GM23338 (cell line): ENCODE data around the gene TASOR2. TPM values are rescaled to one million over a fixed set of nuclear protein-coding genes. Genes with fewer than 3 reads are reported as not detected.
A peak's percentile ranks its signal among the peaks of the same experiment; 100 is the strongest.

Experiments
- ATAC-seq: fragments of 200-7000 bp; cut with Tn5 transposase; 3 replicates; pipeline ENCODE4 v1.9.1; 2020
- DNase-seq: peaks from one replicate; pipeline ENCODE4 v3.0.0-alpha.2; 2015; ENCODE audit warnings: low spot score
- H2AFZ ChIP-seq: fragments of 200-600 bp; sonication (generic); 2 replicates; pipeline ENCODE4 v1.8.0; 2016; ENCODE audit warnings: antibody characterized with exemption, mild to moderate bottlenecking, moderate library complexity
- H3F3A ChIP-seq: fragments of 200-600 bp; sonication (generic); replicated peaks from 2 replicates; pipeline ENCODE4 v1.8.0; 2017; ENCODE audit warnings: antibody characterized with exemption, mixed run types, low read depth
- H3K27ac ChIP-seq: fragments of 200-600 bp; sonication (generic); 2 replicates; pipeline ENCODE4 v1.6.1; 2016; ENCODE audit warnings: low read depth
- H3K27me3 ChIP-seq: fragments of 200-600 bp; sonication (generic); 2 replicates; pipeline ENCODE4 v1.8.0; 2016; ENCODE audit warnings: mild to moderate bottlenecking, mixed run types, moderate library complexity; ENCODE audit not compliant: insufficient read depth
- H3K36me3 ChIP-seq: fragments of 200-600 bp; sonication (generic); 2 replicates; pipeline ENCODE4 v1.8.0; 2016; ENCODE audit warnings: mild to moderate bottlenecking; ENCODE audit not compliant: insufficient read depth
- H3K4me1 ChIP-seq: fragments of 200-600 bp; sonication (generic); 2 replicates; pipeline ENCODE4 v1.8.0; 2016; ENCODE audit warnings: mild to moderate bottlenecking, moderate library complexity; ENCODE audit not compliant: insufficient read depth
- H3K4me2 ChIP-seq: fragments of 200-600 bp; sonication (generic); 2 replicates; pipeline ENCODE4 v1.7.1; 2017; ENCODE audit warnings: mixed run types
- H3K4me3 ChIP-seq: fragments of 200-600 bp; sonication (generic); 2 replicates; pipeline ENCODE4 v1.6.1; 2016; ENCODE audit warnings: mixed run types
- H3K79me2 ChIP-seq: fragments of 200-600 bp; sonication (generic); replicated peaks from 2 replicates; pipeline ENCODE4 v1.8.0; 2017; ENCODE audit warnings: mild to moderate bottlenecking; ENCODE audit not compliant: insufficient read depth
- H3K9me2 ChIP-seq: fragments of 200-600 bp; sonication (generic); 2 replicates; pipeline ENCODE4 v1.8.0; 2017; ENCODE audit not compliant: insufficient read depth
- H4K20me1 ChIP-seq: fragments of 200-600 bp; sonication (generic); replicated peaks from 2 replicates; pipeline ENCODE4 v1.8.0; 2017; ENCODE audit warnings: mild to moderate bottlenecking; ENCODE audit not compliant: insufficient read depth
- H3K27ac Mint-ChIP-seq: 2 replicates; pipeline ENCODE4 v1.8.0; 2020; ENCODE audit warnings: inconsistent platforms, mild to moderate bottlenecking, moderate library complexity, mixed read lengths
- H3K27me3 Mint-ChIP-seq: 3 replicates; pipeline ENCODE4 v1.8.0; 2022; ENCODE audit warnings: low read depth, mild to moderate bottlenecking, moderate library complexity, mixed read lengths, inconsistent platforms; ENCODE audit not compliant: insufficient read depth, poor library complexity
- H3K36me3 Mint-ChIP-seq: 3 replicates; pipeline ENCODE4 v1.8.0; 2021; ENCODE audit warnings: low read depth, mild to moderate bottlenecking, inconsistent platforms, moderate library complexity, mixed read lengths
- H3K4me1 Mint-ChIP-seq: 3 replicates; pipeline ENCODE4 v1.8.0; 2020; ENCODE audit warnings: mild to moderate bottlenecking, inconsistent platforms, mixed read lengths
- H3K4me3 Mint-ChIP-seq: 3 replicates; pipeline ENCODE4 v1.8.0; 2021; ENCODE audit warnings: moderate library complexity, mild to moderate bottlenecking, inconsistent platforms, mixed read lengths
- H3K9me3 Mint-ChIP-seq: 3 replicates; pipeline ENCODE4 v1.8.0; 2020; ENCODE audit warnings: moderate library complexity, mild to moderate bottlenecking, inconsistent platforms, mixed read lengths
- CTCF ChIP-seq, 2 experiments: fragments of 200-600 bp in 1 of 2; sonication (generic) in 1 of 2; conservative IDR thresholded peaks; 2 replicates each; pipeline versions ENCODE4 v1.5.1 to v1.6.1; 2016 to 2017; ENCODE audit warnings: antibody characterized with exemption in 2 of 2, low read depth in 2 of 2, mild to moderate bottlenecking in 2 of 2, moderate library complexity in 1 of 2
- ETS1 ChIP-seq: IDR thresholded peaks from 2 replicates; pipeline ENCODE4 v1.6.1; 2016; ENCODE audit warnings: antibody characterized with exemption
- EZH2phosphoT487 ChIP-seq: fragments of 200-600 bp; sonication (generic); IDR thresholded peaks from one replicate; pipeline ENCODE4 v1.8.1; 2018; ENCODE audit warnings: antibody characterized with exemption; ENCODE audit not compliant: unreplicated experiment
- JUNB ChIP-seq: IDR thresholded peaks from one replicate; pipeline ENCODE4 v1.6.1; 2016; ENCODE audit warnings: antibody characterized with exemption; ENCODE audit not compliant: unreplicated experiment
- NANOG ChIP-seq: IDR thresholded peaks from 2 replicates; pipeline ENCODE4 v1.6.1; 2016; ENCODE audit warnings: antibody characterized with exemption, borderline replicate concordance
- STAT1 ChIP-seq: IDR thresholded peaks from one replicate; pipeline ENCODE4 v1.6.1; 2016; ENCODE audit warnings: antibody characterized with exemption; ENCODE audit not compliant: unreplicated experiment
- ZNF114 ChIP-seq: fragments of 250-450 bp; sonication (Bioruptor Pico); IDR thresholded peaks from 2 replicates; pipeline ENCODE4 v1.5.0; 2020; ENCODE audit warnings: mild to moderate bottlenecking, moderate library complexity
- ZNF331 ChIP-seq: fragments of 250-450 bp; sonication (Bioruptor Pico); IDR thresholded peaks from 2 replicates; pipeline ENCODE4 v1.5.0; 2020; ENCODE audit warnings: low read depth, mild to moderate bottlenecking, moderate library complexity
- ZNF462 ChIP-seq: fragments of 250-450 bp; sonication (Bioruptor Pico); IDR thresholded peaks from 2 replicates; pipeline ENCODE4 v1.5.0; 2020; ENCODE audit warnings: mild to moderate bottlenecking, moderate library complexity
- polyA plus RNA-seq: library from polyadenylated mRNA; unstranded; fragments of >200 nt; fragmentation: Nextera tagmentation; extraction: Ambion mirVana; gene quantifications from 2 replicates; pipeline ENCODE4 v1.2.1, GENCODE V29; 2016
- total RNA-seq: library from RNA; depleted of rRNA; stranded (reverse); fragments of >200 nt; shearing (Covaris generic); gene quantifications from 2 replicates; pipeline ENCODE4 v1.2.3, GENCODE V29; 2014

Gene TASOR2
- total and polyA plus RNA-seq, 2 experiments from 2014 or later = 45.2 to 110 TPM

GRCh38 chr10:5710859-5711258 lies 26.2 kb downstream of the TASOR2 start:
- Histone ChIP-seq H3K79me2 (peaks cover 93% of the 10 kb centered on the region), H2AFZ (no peak overlapping the region), H3K27ac (no peak overlapping the region), H3K27me3 (no peaks in the 10 kb centered on the region), H3K4me3 (no peak overlapping the region), H4K20me1 (peaks cover 9% of the 10 kb centered on the region; the same call in 1 of the 2 replicates), H3K4me1 (peaks cover 5% of the 10 kb centered on the region; the same call in 1 of the 2 replicates), H3K36me3 (no peaks in the 10 kb centered on the region), H3K4me2 (no peak overlapping the region), H3F3A (no peaks in the 10 kb centered on the region), H3K9me2 (no peaks in the 10 kb centered on the region)
- no peak overlapping the region for H3K27ac Mint-ChIP-seq
- DNase-seq (no peak), ATAC-seq (no peak)
- H3K36me3 Mint-ChIP-seq = no peaks in the 10 kb centered on the region
- peaks cover 22% of the 10 kb centered on the region for H3K4me1 Mint-ChIP-seq
- no peak overlapping the region for H3K4me3 Mint-ChIP-seq
- no peaks in the 10 kb centered on the region for H3K27me3 Mint-ChIP-seq
- no peak for TF ChIP-seq STAT1
- no peak for TF ChIP-seq ETS1
- TF ChIP-seq CTCF (conservative IDR thresholded peaks at IDR 0.05; ENCODE audit: low read depth in 2 of 2) = no peak
- H3K9me3 Mint-ChIP-seq = no peaks in the 10 kb centered on the region

GRCh38 chr10:5711642-5712041 lies 27.0 kb downstream of the TASOR2 start:
- peaks cover 5% of the 10 kb centered on the region; the same call in 1 of the 2 replicates for H3K4me1 ChIP-seq
- no peak for DNase-seq
- no peaks in the 10 kb centered on the region for H3K27me3 Mint-ChIP-seq
- no peak overlapping the region for H3K4me2 ChIP-seq
- no peaks in the 10 kb centered on the region for H3K27me3 ChIP-seq
- H3K27ac ChIP-seq = no peak overlapping the region
- peaks cover 9% of the 10 kb centered on the region; the same call in 1 of the 2 replicates for H4K20me1 ChIP-seq
- no peaks in the 10 kb centered on the region for H3K9me2 ChIP-seq
- no peak for ATAC-seq
- H3K27ac Mint-ChIP-seq = 0 out of 2 replicates have a peak overlapping the region, but pooled peaks have one; percentile 2
- H3K4me1 Mint-ChIP-seq = peaks cover 22% of the 10 kb centered on the region
- no peak overlapping the region for H3K4me3 ChIP-seq
- no peak overlapping the region for H3K4me3 Mint-ChIP-seq
- no peaks in the 10 kb centered on the region for H3F3A ChIP-seq
- H3K9me3 Mint-ChIP-seq = no peaks in the 10 kb centered on the region
- H3K36me3 Mint-ChIP-seq = no peaks in the 10 kb centered on the region
- no peak overlapping the region for H2AFZ ChIP-seq
- H3K36me3 ChIP-seq = no peaks in the 10 kb centered on the region
- peaks cover 93% of the 10 kb centered on the region for H3K79me2 ChIP-seq
- TF ChIP-seq ZNF462 (CRISPR knock-in tag) (no peak), EZH2phosphoT487 (no peak), JUNB (no peak), STAT1 (no peak), NANOG (no peak), ZNF331 (no peak), ETS1 (no peak), ZNF114 (no peak)
